MCF 10A (cell line): ENCODE data around the gene CDYL. TPM values are rescaled to one million over a fixed set of nuclear protein-coding genes. Genes with fewer than 3 reads are reported as not detected.

ENCODE experiments used
- BruUV-seq: library from RNA; stranded (reverse); fragments of 400-500 nt; replicated peaks from 2 replicates; lab custom pipeline; 2021; lab: Mats Ljungman, UMichigan
- CTCF ChIA-PET: fragments of 300-600 bp; sonication (Branson Sonifier 250); formaldehyde crosslinking; extraction: SDS; loops from one replicate; lab custom pipeline; 2021; ENCODE audit warnings: antibody characterized with exemption, inconsistent platforms; lab: Yijun Ruan, JAX
- POLR2A ChIA-PET: fragments of 300-600, 350-650 bp; sonication (Branson Sonifier 250); formaldehyde crosslinking; extraction: SDS; loops from one replicate; lab custom pipeline; 2020; ENCODE audit warnings: antibody characterized with exemption, inconsistent platforms; lab: Yijun Ruan, JAX
- DNase-seq: peaks from one replicate; pipeline ENCODE4 v3.0.0-alpha.2; 2018; ENCODE audit not compliant: unreplicated experiment
- H3K27ac Mint-ChIP-seq: one replicate; pipeline ENCODE4 v1.8.0; 2022; ENCODE audit warnings: mild to moderate bottlenecking, low read depth, mixed read lengths; ENCODE audit not compliant: unreplicated experiment
- H3K27me3 Mint-ChIP-seq: one replicate; pipeline ENCODE4 v1.8.0; 2022; ENCODE audit warnings: mixed read lengths; ENCODE audit not compliant: insufficient read depth, unreplicated experiment
- H3K36me3 Mint-ChIP-seq: one replicate; pipeline ENCODE4 v1.8.0; 2022; ENCODE audit warnings: mild to moderate bottlenecking, moderate library complexity, mixed read lengths; ENCODE audit not compliant: insufficient read depth, unreplicated experiment
- H3K4me1 Mint-ChIP-seq: one replicate; pipeline ENCODE4 v1.8.0; 2022; ENCODE audit warnings: mixed read lengths; ENCODE audit not compliant: insufficient read depth, unreplicated experiment
- H3K4me3 Mint-ChIP-seq: one replicate; pipeline ENCODE4 v1.8.0; 2022; ENCODE audit warnings: mild to moderate bottlenecking, moderate library complexity, mixed read lengths; ENCODE audit not compliant: unreplicated experiment
- H3K9me3 Mint-ChIP-seq: one replicate; pipeline ENCODE4 v1.8.0; 2022; ENCODE audit warnings: mixed read lengths; ENCODE audit not compliant: unreplicated experiment
- intact Hi-C: fragments of 100-400 bp; cut with micrococcal nuclease; formaldehyde crosslinking; loops from 2 replicates; pipeline ENCODE4 v1.14.1; 2022
- total RNA-seq: library from RNA; stranded (reverse); gene quantifications from 2 replicates; pipeline ENCODE4 v1.2.3, GENCODE V29; 2022
- TF ChIP-seq, protein P1 (sequence below): fragments of 200-600 bp; IDR thresholded peaks from one replicate; pipeline ENCODE4 v1.8.0; 2022; ENCODE audit warnings: antibody characterized with exemption, mild to moderate bottlenecking; ENCODE audit not compliant: unreplicated experiment

Gene CDYL
- total RNA-seq, 1 experiment from 2014 or later, result 48.9 TPM

DNA sequence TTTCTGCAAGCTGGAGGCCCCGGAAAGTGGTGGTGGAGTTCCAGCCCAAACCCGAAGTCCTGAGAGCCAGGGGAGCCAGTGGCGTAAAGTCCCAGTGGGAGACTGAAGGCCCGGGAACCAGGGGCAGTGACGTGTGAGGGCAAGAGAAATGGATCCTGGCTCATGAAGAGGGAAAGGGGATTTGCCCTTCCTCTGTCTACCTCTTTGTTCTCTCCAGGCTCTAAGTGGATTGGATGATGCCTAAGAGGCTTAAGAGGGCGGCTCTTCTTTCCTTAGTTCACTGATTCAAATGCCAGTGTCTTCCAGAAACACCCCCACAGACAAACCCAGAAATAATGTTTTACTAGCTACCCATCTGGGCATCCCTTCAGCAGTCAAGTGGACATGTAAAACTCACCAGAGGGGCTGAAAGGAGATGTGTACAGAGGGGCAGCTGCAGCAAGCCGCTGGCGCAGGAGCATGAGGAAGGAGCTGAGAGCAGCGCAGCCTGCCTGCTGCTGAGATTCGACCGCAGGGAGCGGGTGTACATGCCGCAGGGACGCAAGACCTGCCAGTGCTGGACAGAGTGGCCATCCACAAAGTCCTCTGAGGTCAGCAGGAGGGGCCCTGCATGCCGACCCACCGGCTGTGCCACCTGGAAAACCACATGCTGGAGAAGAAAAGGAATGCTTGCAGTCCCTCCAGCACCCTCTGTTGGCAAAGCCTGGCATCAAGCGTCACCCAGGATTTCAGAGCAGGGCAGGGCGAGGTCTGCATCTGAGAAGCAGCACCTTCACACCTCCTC lies 29.5 kb downstream of the CDYL start:
- intact Hi-C loops, result loop anchor here (1.0 to 10.0 kb wide), 2 partner anchors 129 to 492 kb away; no protein-coding TSS in a partner anchor
- DNase-seq, result peak; percentile 63
- H3K4me1 Mint-ChIP-seq, result peaks cover 30% of the 10 kb centered on the region

GRCh38 chr6:4806337-4806725 lies 30.1 kb downstream of the CDYL start:
- H3K4me1 Mint-ChIP-seq, result peaks cover 32% of the 10 kb centered on the region
- H3K36me3 Mint-ChIP-seq, result no peaks in the 10 kb centered on the region
- CTCF ChIA-PET, result interaction anchor here (0.6 to 1.5 kb wide), 8 partner anchors 23 to 493 kb away, joined by 3 to 6 read pairs (median 4); no protein-coding TSS in a partner anchor

More for the DNA sequence above, 29.5 kb downstream of the CDYL start:
- Mint-ChIP-seq H3K27ac (no peak overlapping the region), H3K9me3 (peaks cover 3% of the 10 kb centered on the region), H3K36me3 (no peaks in the 10 kb centered on the region), H3K27me3 (no peaks in the 10 kb centered on the region), H3K4me3 (no peak overlapping the region)
- CTCF ChIA-PET, result interaction anchor here (0.6 to 1.5 kb wide), 9 partner anchors 22 to 492 kb away, joined by 3 to 6 read pairs (median 3); no protein-coding TSS in a partner anchor
- BruUV-seq, result no TSS peak
- TF ChIP-seq, protein P1, sequence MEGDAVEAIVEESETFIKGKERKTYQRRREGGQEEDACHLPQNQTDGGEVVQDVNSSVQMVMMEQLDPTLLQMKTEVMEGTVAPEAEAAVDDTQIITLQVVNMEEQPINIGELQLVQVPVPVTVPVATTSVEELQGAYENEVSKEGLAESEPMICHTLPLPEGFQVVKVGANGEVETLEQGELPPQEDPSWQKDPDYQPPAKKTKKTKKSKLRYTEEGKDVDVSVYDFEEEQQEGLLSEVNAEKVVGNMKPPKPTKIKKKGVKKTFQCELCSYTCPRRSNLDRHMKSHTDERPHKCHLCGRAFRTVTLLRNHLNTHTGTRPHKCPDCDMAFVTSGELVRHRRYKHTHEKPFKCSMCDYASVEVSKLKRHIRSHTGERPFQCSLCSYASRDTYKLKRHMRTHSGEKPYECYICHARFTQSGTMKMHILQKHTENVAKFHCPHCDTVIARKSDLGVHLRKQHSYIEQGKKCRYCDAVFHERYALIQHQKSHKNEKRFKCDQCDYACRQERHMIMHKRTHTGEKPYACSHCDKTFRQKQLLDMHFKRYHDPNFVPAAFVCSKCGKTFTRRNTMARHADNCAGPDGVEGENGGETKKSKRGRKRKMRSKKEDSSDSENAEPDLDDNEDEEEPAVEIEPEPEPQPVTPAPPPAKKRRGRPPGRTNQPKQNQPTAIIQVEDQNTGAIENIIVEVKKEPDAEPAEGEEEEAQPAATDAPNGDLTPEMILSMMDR, result peak; percentile 62
- POLR2A ChIA-PET, result interaction anchor here (0.6 kb wide), 1 partner anchor 8 kb away, joined by 3 read pairs; no protein-coding TSS in a partner anchor

DNA sequence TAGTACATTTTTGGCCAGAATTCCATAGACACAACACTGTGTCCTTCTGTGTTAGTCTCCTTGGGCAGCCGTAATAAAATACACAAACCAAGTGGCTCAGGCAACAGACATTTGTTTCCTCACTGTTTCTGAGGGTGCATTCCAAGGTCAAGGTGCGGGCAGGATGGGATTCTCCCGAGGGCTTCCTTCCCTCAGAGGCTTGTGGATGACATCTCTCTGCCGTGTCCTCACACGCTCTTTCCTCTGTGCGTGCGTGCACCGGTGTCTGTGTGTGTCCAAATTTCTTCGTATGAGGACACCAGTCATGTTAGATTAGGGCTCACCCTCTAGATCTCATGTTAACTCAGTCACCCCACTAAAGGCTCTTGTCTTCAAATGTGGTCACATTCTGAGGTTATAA lies 30.6 kb downstream of the CDYL start:
- Mint-ChIP-seq H3K4me3 (no peak overlapping the region), H3K27me3 (no peaks in the 10 kb centered on the region), H3K36me3 (no peaks in the 10 kb centered on the region), H3K9me3 (no peaks in the 10 kb centered on the region), H3K4me1 (peaks cover 35% of the 10 kb centered on the region), H3K27ac (no peak overlapping the region)
- ChIA-PET CTCF (interaction anchor here (0.9 to 1.5 kb wide), 5 partner anchors 23 to 493 kb away, joined by 3 to 4 read pairs (median 3); no protein-coding TSS in a partner anchor), POLR2A (no interaction called here)
- no peak for DNase-seq
- no TSS peak for BruUV-seq
- TF ChIP-seq, protein P1, result no peak
- intact Hi-C loops, result loop anchor here (1.0 to 10.0 kb wide), 2 partner anchors 128 to 493 kb away; no protein-coding TSS in a partner anchor

More at GRCh38 chr6:4806337-4806725, 30.1 kb downstream of the CDYL start:
- no peaks in the 10 kb centered on the region for H3K9me3 Mint-ChIP-seq
- DNase-seq, result no peak
- H3K27ac Mint-ChIP-seq, result no peak overlapping the region
- TF ChIP-seq, protein P1, result no peak
- intact Hi-C loops, result loop anchor here (1.0 to 10.0 kb wide), 2 partner anchors 128 to 493 kb away; no protein-coding TSS in a partner anchor
- no peaks in the 10 kb centered on the region for H3K27me3 Mint-ChIP-seq
- BruUV-seq, result no TSS peak
- H3K4me3 Mint-ChIP-seq, result no peak overlapping the region
- POLR2A ChIA-PET, result no interaction called here

DNA sequence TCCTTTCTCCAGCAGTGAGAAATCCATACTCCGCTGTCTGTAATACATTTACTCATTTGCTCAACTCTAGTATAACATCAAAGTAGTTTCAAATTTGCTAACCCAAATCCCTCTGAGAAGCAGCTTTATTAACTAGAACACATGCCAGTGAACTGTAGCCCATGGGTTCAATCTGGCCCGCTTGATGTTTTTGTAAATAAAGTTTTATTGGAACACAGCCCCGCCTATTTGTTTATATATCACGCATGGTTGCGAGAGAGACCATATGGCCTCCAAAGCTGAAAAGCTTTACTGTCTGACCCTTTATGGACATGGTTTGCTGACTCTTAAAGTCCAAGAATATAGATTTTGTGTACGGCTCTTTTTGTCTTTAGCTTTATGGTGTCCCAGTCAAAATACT lies 32.2 kb downstream of the CDYL start:
- peaks cover 44% of the 10 kb centered on the region for H3K4me1 Mint-ChIP-seq
- no peaks in the 10 kb centered on the region for H3K9me3 Mint-ChIP-seq
- BruUV-seq, result no TSS peak
- H3K4me3 Mint-ChIP-seq, result no peak overlapping the region
- intact Hi-C loops, result loop anchor here (10.0 kb wide), 1 partner anchor 126 kb away; no protein-coding TSS in a partner anchor
- TF ChIP-seq, protein P1, result no peak
- H3K27me3 Mint-ChIP-seq, result no peaks in the 10 kb centered on the region
- no peaks in the 10 kb centered on the region for H3K36me3 Mint-ChIP-seq
- DNase-seq, result no peak
- H3K27ac Mint-ChIP-seq, result no peak overlapping the region
- ChIA-PET POLR2A (interaction anchor here (1.0 to 1.1 kb wide), 2 partner anchors 9 to 32 kb away, joined by 3 read pairs; partner anchors contain the start of gene CDYL), CTCF (interaction anchor here (0.8 kb wide), 1 partner anchor 185 kb away, joined by 3 read pairs; no protein-coding TSS in a partner anchor)
